Gastrocnemius medialis (tissue), 4 donors: ENCODE results near the gene USP17L10.
"Not testable (repeated sequence)": the region's sequence is repeated elsewhere in the genome, so short reads cannot be mapped to it uniquely, and the experiment has no call there.

ENCODE experiments used
- CTCF ChIP-seq, 5 experiments: fragments of 450-650 bp in 3 of 5; fragments of 200-600 bp in 2 of 5; sonication (generic) in 2 of 5; IDR thresholded peaks in 4 of 5; conservative IDR thresholded peaks in 1 of 5; 1 replicate in 4 of 5; 2 replicates in 1 of 5; pipeline ENCODE4 v1.5.1; 2016 to 2019; ENCODE audit warnings: antibody characterized with exemption in 5 of 5, mild to moderate bottlenecking in 3 of 5, moderate library complexity in 3 of 5
- POLR2A ChIP-seq, 2 donors: fragments of 450-650 bp; IDR thresholded peaks; one replicate each; pipeline ENCODE4 v1.6.1; 2017; ENCODE audit warnings: antibody characterized with exemption in 2 of 2, mild to moderate bottlenecking in 2 of 2, moderate library complexity in 2 of 2

- not testable (repeated sequence) for TF ChIP-seq CTCF (IDR thresholded peaks at IDR 0.05 in 4 of 5, conservative IDR thresholded peaks at IDR 0.05 in 1 of 5); POLR2A (IDR thresholded peaks at IDR 0.05)
These were observed 37.7 kb downstream of the USP17L10 start, which contains the start of gene USP17L18 for GRCh38 chr4:9247953-9248680.
